ENCODE measurements around the gene CARF.

The CARF gene

GRCh38 chr2:202938960-202939359 lies 26.9 kb downstream of the CARF start:
- Histone ChIP-seq H3K27me3 (ENCODE audit: control insufficient read depth in 3 of 3, insufficient read depth in 3 of 3, low read depth in 1 of 3, low read length in 3 of 3) (no peaks in the 10 kb centered on the region), H3K4ac (ENCODE audit: low read length) (no peak overlapping the region), H2BK12ac (ENCODE audit: low read length) (no peak overlapping the region), H3K4me3 (ENCODE audit: low read length in 2 of 2) (no peak overlapping the region), H2AK5ac (ENCODE audit: low read depth, low read length) (no peak overlapping the region), H3K36me3 (replicated peaks in 1 of 2; ENCODE audit: control insufficient read depth in 2 of 2, insufficient read depth in 2 of 2, low read length in 2 of 2) (peaks cover 0 to 10% of the 10 kb centered on the region in 2 donors), H3K27ac (replicated peaks; ENCODE audit: low read length) (no peak overlapping the region), H3K14ac (ENCODE audit: low read length) (no peak overlapping the region), H3K23ac (ENCODE audit: low read depth, low read length, poor library complexity) (no peak overlapping the region), H2AFZ (ENCODE audit: low read length) (no peak overlapping the region), H3K79me1 (ENCODE audit: low read depth, low read length) (no peaks in the 10 kb centered on the region), H3K4me1 (ENCODE audit: control insufficient read depth in 2 of 2, insufficient read depth in 1 of 2, low read depth in 1 of 2, low read length in 2 of 2) (peaks cover 0 to 2% of the 10 kb centered on the region in 2 donors), H2BK120ac (ENCODE audit: low read depth, low read length) (no peak overlapping the region), H3K18ac (ENCODE audit: low read length) (no peak overlapping the region), H3K4me2 (ENCODE audit: insufficient read depth, low read length, poor library complexity, severe bottlenecking) (no peak overlapping the region), H2BK15ac (ENCODE audit: low read length) (no peak overlapping the region), H4K91ac (ENCODE audit: low read depth, low read length, poor library complexity) (no peak overlapping the region), H3K9me3 (replicated peaks in 1 of 2; ENCODE audit: control insufficient read depth in 2 of 2, insufficient read depth in 1 of 2, low read depth in 1 of 2, low read length in 2 of 2) (no peaks in the 10 kb centered on the region), H2BK5ac (ENCODE audit: low read length) (no peak overlapping the region), H3K9ac (ENCODE audit: low read depth, low read length, poor library complexity) (no peak overlapping the region), H4K8ac (ENCODE audit: low read depth, low read length) (no peak overlapping the region)
- WGBS, 2 donors (ENCODE audit: extremely low coverage in 2 of 2, insufficient read length in 2 of 2, insufficient replicate concordance in 1 of 2), result no CpG with 5 or more reads among the region's 3 CpGs
- no peak for DNase-seq (ENCODE audit: low spot score)

GRCh38 chr2:202941771-202942170 lies 29.7 kb downstream of the CARF start:
- H3K4ac ChIP-seq (ENCODE audit: low read length), result no peak overlapping the region
- DNase-seq (ENCODE audit: low spot score), result no peak
- no peak overlapping the region for H2AK5ac ChIP-seq (ENCODE audit: low read depth, low read length)
- H3K4me3 ChIP-seq (ENCODE audit: low read length in 2 of 2), result no peak overlapping the region
- H2BK5ac ChIP-seq (ENCODE audit: low read length), result no peak overlapping the region
- no peak overlapping the region for H2BK15ac ChIP-seq (ENCODE audit: low read length)
- no peak overlapping the region for H4K8ac ChIP-seq (ENCODE audit: low read depth, low read length)
- no peak overlapping the region for H2AFZ ChIP-seq (ENCODE audit: low read length)
- H3K4me1 ChIP-seq (ENCODE audit: control insufficient read depth in 2 of 2, insufficient read depth in 1 of 2, low read depth in 1 of 2, low read length in 2 of 2), result peaks cover 0 to 2% of the 10 kb centered on the region in 2 donors
- WGBS, 2 donors (ENCODE audit: extremely low coverage in 2 of 2, insufficient read length in 2 of 2, insufficient replicate concordance in 1 of 2), result no CpG with 5 or more reads among the region's 4 CpGs
- H3K18ac ChIP-seq (ENCODE audit: low read length), result no peak overlapping the region
- no peaks in the 10 kb centered on the region for H3K27me3 ChIP-seq (ENCODE audit: control insufficient read depth in 3 of 3, insufficient read depth in 3 of 3, low read depth in 1 of 3, low read length in 3 of 3)
- H3K23ac ChIP-seq (ENCODE audit: low read depth, low read length, poor library complexity), result no peak overlapping the region
- H3K9ac ChIP-seq (ENCODE audit: low read depth, low read length, poor library complexity), result no peak overlapping the region
- H4K91ac ChIP-seq (ENCODE audit: low read depth, low read length, poor library complexity), result no peak overlapping the region
- no peak overlapping the region for H3K14ac ChIP-seq (ENCODE audit: low read length)
- no peak overlapping the region for H2BK120ac ChIP-seq (ENCODE audit: low read depth, low read length)
- peaks cover 0 to 3% of the 10 kb centered on the region in 2 donors for H3K36me3 ChIP-seq (replicated peaks in 1 of 2; ENCODE audit: control insufficient read depth in 2 of 2, insufficient read depth in 2 of 2, low read length in 2 of 2)
- no peak overlapping the region for H3K4me2 ChIP-seq (ENCODE audit: insufficient read depth, low read length, poor library complexity, severe bottlenecking)
- H3K79me1 ChIP-seq (ENCODE audit: low read depth, low read length), result no peaks in the 10 kb centered on the region
- H3K9me3 ChIP-seq (replicated peaks in 1 of 2; ENCODE audit: control insufficient read depth in 2 of 2, insufficient read depth in 1 of 2, low read depth in 1 of 2, low read length in 2 of 2), result peaks cover 0 to 9% of the 10 kb centered on the region in 2 donors
- no peak overlapping the region for H3K27ac ChIP-seq (replicated peaks; ENCODE audit: low read length)
- no peak overlapping the region for H2BK12ac ChIP-seq (ENCODE audit: low read length)

GRCh38 chr2:202944408-202944807 lies 32.3 kb downstream of the CARF start:
- Histone ChIP-seq H3K18ac (ENCODE audit: low read length) (no peak overlapping the region), H3K4me2 (ENCODE audit: insufficient read depth, low read length, poor library complexity, severe bottlenecking) (no peak overlapping the region), H3K9ac (ENCODE audit: low read depth, low read length, poor library complexity) (no peak overlapping the region), H3K36me3 (replicated peaks in 1 of 2; ENCODE audit: control insufficient read depth in 2 of 2, insufficient read depth in 2 of 2, low read length in 2 of 2) (peaks cover 0 to 3% of the 10 kb centered on the region in 2 donors), H2AK5ac (ENCODE audit: low read depth, low read length) (no peak overlapping the region), H2BK15ac (ENCODE audit: low read length) (no peak overlapping the region), H2BK5ac (ENCODE audit: low read length) (no peak overlapping the region), H4K91ac (ENCODE audit: low read depth, low read length, poor library complexity) (no peak overlapping the region), H2AFZ (ENCODE audit: low read length) (no peak overlapping the region), H4K8ac (ENCODE audit: low read depth, low read length) (no peak overlapping the region), H3K23ac (ENCODE audit: low read depth, low read length, poor library complexity) (no peak overlapping the region), H3K4me3 (ENCODE audit: low read length in 2 of 2) (no peak overlapping the region), H3K4ac (ENCODE audit: low read length) (no peak overlapping the region), H2BK120ac (ENCODE audit: low read depth, low read length) (no peak overlapping the region), H3K4me1 (ENCODE audit: control insufficient read depth in 2 of 2, insufficient read depth in 1 of 2, low read depth in 1 of 2, low read length in 2 of 2) (peaks cover 0 to 2% of the 10 kb centered on the region in 2 donors), H2BK12ac (ENCODE audit: low read length) (no peak overlapping the region), H3K27ac (replicated peaks; ENCODE audit: low read length) (no peak overlapping the region), H3K27me3 (ENCODE audit: control insufficient read depth in 3 of 3, insufficient read depth in 3 of 3, low read depth in 1 of 3, low read length in 3 of 3) (no peaks in the 10 kb centered on the region), H3K9me3 (replicated peaks in 1 of 2; ENCODE audit: control insufficient read depth in 2 of 2, insufficient read depth in 1 of 2, low read depth in 1 of 2, low read length in 2 of 2) (peaks cover 0 to 24% of the 10 kb centered on the region in 2 donors), H3K79me1 (ENCODE audit: low read depth, low read length) (no peaks in the 10 kb centered on the region), H3K14ac (ENCODE audit: low read length) (no peak overlapping the region)
- no peak for DNase-seq (ENCODE audit: low spot score)
- WGBS, 2 donors (ENCODE audit: extremely low coverage in 2 of 2, insufficient read length in 2 of 2, insufficient replicate concordance in 1 of 2), result no CpG with 5 or more reads among the region's 1 CpG

- H4K91ac ChIP-seq (ENCODE audit: low read depth, low read length, poor library complexity), result no peak overlapping the region
- WGBS, 2 donors (ENCODE audit: extremely low coverage in 2 of 2, insufficient read length in 2 of 2, insufficient replicate concordance in 1 of 2), result no CpG with 5 or more reads among the region's 3 CpGs
- peaks cover 0 to 2% of the 10 kb centered on the region in 2 donors for H3K4me1 ChIP-seq (ENCODE audit: control insufficient read depth in 2 of 2, insufficient read depth in 1 of 2, low read depth in 1 of 2, low read length in 2 of 2)
- no peak overlapping the region for H2AFZ ChIP-seq (ENCODE audit: low read length)
- H3K4ac ChIP-seq (ENCODE audit: low read length), result no peak overlapping the region
- no peak overlapping the region for H2BK120ac ChIP-seq (ENCODE audit: low read depth, low read length)
- H2AK5ac ChIP-seq (ENCODE audit: low read depth, low read length), result no peak overlapping the region
- no peak for DNase-seq (ENCODE audit: low spot score)
- H2BK12ac ChIP-seq (ENCODE audit: low read length), result no peak overlapping the region
- no peak overlapping the region for H3K4me3 ChIP-seq (ENCODE audit: low read length in 2 of 2)
- peaks cover 0 to 24% of the 10 kb centered on the region in 2 donors for H3K9me3 ChIP-seq (replicated peaks in 1 of 2; ENCODE audit: control insufficient read depth in 2 of 2, insufficient read depth in 1 of 2, low read depth in 1 of 2, low read length in 2 of 2)
- peaks cover 0 to 3% of the 10 kb centered on the region in 2 donors for H3K36me3 ChIP-seq (replicated peaks in 1 of 2; ENCODE audit: control insufficient read depth in 2 of 2, insufficient read depth in 2 of 2, low read length in 2 of 2)
- H3K23ac ChIP-seq (ENCODE audit: low read depth, low read length, poor library complexity), result no peak overlapping the region
- H2BK15ac ChIP-seq (ENCODE audit: low read length), result no peak overlapping the region
- H4K8ac ChIP-seq (ENCODE audit: low read depth, low read length), result no peak overlapping the region
- H3K9ac ChIP-seq (ENCODE audit: low read depth, low read length, poor library complexity), result no peak overlapping the region
- H3K79me1 ChIP-seq (ENCODE audit: low read depth, low read length), result no peaks in the 10 kb centered on the region
- no peak overlapping the region for H3K14ac ChIP-seq (ENCODE audit: low read length)
- H3K27me3 ChIP-seq (ENCODE audit: control insufficient read depth in 3 of 3, insufficient read depth in 3 of 3, low read depth in 1 of 3, low read length in 3 of 3), result no peaks in the 10 kb centered on the region
- no peak overlapping the region for H3K27ac ChIP-seq (replicated peaks; ENCODE audit: low read length)
- no peak overlapping the region for H3K4me2 ChIP-seq (ENCODE audit: insufficient read depth, low read length, poor library complexity, severe bottlenecking)
- no peak overlapping the region for H3K18ac ChIP-seq (ENCODE audit: low read length)
- no peak overlapping the region for H2BK5ac ChIP-seq (ENCODE audit: low read length)
These were observed 32.7 kb downstream of the CARF start for GRCh38 chr2:202944816-202945215.
